ENCODE measurements around the gene KRT13. TPM values are rescaled to one million over a fixed set of nuclear protein-coding genes. Genes with fewer than 3 reads are reported as not detected.

Gene KRT13
- total and polyA plus RNA-seq, 2 donors, result 75.9 to 81.7 TPM

- H3K9me3 ChIP-seq (ENCODE audit: control insufficient read depth in 2 of 2, insufficient read depth in 1 of 2, low read length in 1 of 2), result no peaks in the 10 kb centered on the region
- H3K4me1 ChIP-seq (ENCODE audit: control insufficient read depth in 2 of 2, insufficient read depth in 2 of 2, low read length in 2 of 2), result no peaks in the 10 kb centered on the region
- DNase-seq (ENCODE audit: low read depth in 6 of 9, low spot score in 9 of 9), result no peak
- 79% methylated on average over 7 of the region's 7 CpGs for whole genome bisulfite sequencing
- H3K36me3 ChIP-seq (ENCODE audit: control insufficient read depth in 2 of 2, insufficient read depth in 2 of 2, low read length in 1 of 2), result no peaks in the 10 kb centered on the region
- no peak overlapping the region for H3K4me3 ChIP-seq (ENCODE audit: low read length in 2 of 2)
- H3K27ac ChIP-seq (ENCODE audit: low read depth in 1 of 2, low read length in 1 of 2), result no peak overlapping the region
- peaks cover 8 to 29% of the 10 kb centered on the region in 2 donors for H3K27me3 ChIP-seq (ENCODE audit: control insufficient read depth in 2 of 2, insufficient read depth in 1 of 2, low read length in 1 of 2)
Measured at GRCh38 chr17:41534899-41535546, 29.6 kb upstream of the KRT13 start.

- Histone ChIP-seq H3K4me1 (ENCODE audit: control insufficient read depth in 2 of 2, insufficient read depth in 2 of 2, low read length in 2 of 2) (no peaks in the 10 kb centered on the region), H3K27ac (ENCODE audit: low read depth in 1 of 2, low read length in 1 of 2) (no peak overlapping the region), H3K36me3 (ENCODE audit: control insufficient read depth in 2 of 2, insufficient read depth in 2 of 2, low read length in 1 of 2) (no peaks in the 10 kb centered on the region), H3K9me3 (ENCODE audit: control insufficient read depth in 2 of 2, insufficient read depth in 1 of 2, low read length in 1 of 2) (no peaks in the 10 kb centered on the region), H3K4me3 (ENCODE audit: low read length in 2 of 2) (no peak overlapping the region), H3K27me3 (ENCODE audit: control insufficient read depth in 2 of 2, insufficient read depth in 1 of 2, low read length in 1 of 2) (peaks cover 17 to 43% of the 10 kb centered on the region in 2 donors)
- 91% methylated on average over 7 of the region's 7 CpGs for WGBS
- no peak for DNase-seq (ENCODE audit: low read depth in 6 of 9, low spot score in 9 of 9)
Measured at GRCh38 chr17:41533613-41534012, 28.2 kb upstream of the KRT13 start.

GRCh38 chr17:41532947-41533570 lies 27.6 kb upstream of the KRT13 start:
- no peaks in the 10 kb centered on the region for H3K4me1 ChIP-seq (ENCODE audit: control insufficient read depth in 2 of 2, insufficient read depth in 2 of 2, low read length in 2 of 2)
- peaks cover 23 to 48% of the 10 kb centered on the region in 2 donors for H3K27me3 ChIP-seq (ENCODE audit: control insufficient read depth in 2 of 2, insufficient read depth in 1 of 2, low read length in 1 of 2)
- H3K27ac ChIP-seq (ENCODE audit: low read depth in 1 of 2, low read length in 1 of 2), result no peak overlapping the region
- 91% methylated on average over 9 of the region's 9 CpGs for WGBS
- H3K4me3 ChIP-seq (ENCODE audit: low read length in 2 of 2), result no peak overlapping the region
- no peaks in the 10 kb centered on the region for H3K9me3 ChIP-seq (ENCODE audit: control insufficient read depth in 2 of 2, insufficient read depth in 1 of 2, low read length in 1 of 2)
- H3K36me3 ChIP-seq (ENCODE audit: control insufficient read depth in 2 of 2, insufficient read depth in 2 of 2, low read length in 1 of 2), result no peaks in the 10 kb centered on the region
- DNase-seq (ENCODE audit: low read depth in 6 of 9, low spot score in 9 of 9), result no peak

GRCh38 chr17:41531993-41532392 lies 26.6 kb upstream of the KRT13 start:
- 54% methylated on average over 1 of the region's 1 CpG for WGBS
- Histone ChIP-seq H3K36me3 (ENCODE audit: control insufficient read depth in 2 of 2, insufficient read depth in 2 of 2, low read length in 1 of 2) (no peaks in the 10 kb centered on the region), H3K27ac (ENCODE audit: low read depth in 1 of 2, low read length in 1 of 2) (no peak overlapping the region)

GRCh38 chr17:41530062-41531048 lies 24.9 kb upstream of the KRT13 start:
- no peak overlapping the region for H3K27ac ChIP-seq (ENCODE audit: low read depth in 1 of 2, low read length in 1 of 2)
- H3K4me1 ChIP-seq (ENCODE audit: control insufficient read depth in 2 of 2, insufficient read depth in 2 of 2, low read length in 2 of 2), result no peaks in the 10 kb centered on the region
- 91% methylated on average over 8 of the region's 8 CpGs for WGBS
- H3K36me3 ChIP-seq (ENCODE audit: control insufficient read depth in 2 of 2, insufficient read depth in 2 of 2, low read length in 1 of 2), result no peaks in the 10 kb centered on the region
- H3K27me3 ChIP-seq (ENCODE audit: control insufficient read depth in 2 of 2, insufficient read depth in 1 of 2, low read length in 1 of 2), result peaks cover 42 to 70% of the 10 kb centered on the region in 2 donors
- H3K4me3 ChIP-seq (ENCODE audit: low read length in 2 of 2), result no peak overlapping the region
- DNase-seq (ENCODE audit: low read depth in 6 of 9, low spot score in 9 of 9), result no peak
- H3K9me3 ChIP-seq (ENCODE audit: control insufficient read depth in 2 of 2, insufficient read depth in 1 of 2, low read length in 1 of 2), result peaks cover 0 to 3% of the 10 kb centered on the region in 2 donors

More at GRCh38 chr17:41531993-41532392, 26.6 kb upstream of the KRT13 start:
- H3K4me3 ChIP-seq (ENCODE audit: low read length in 2 of 2), result no peak overlapping the region
- H3K4me1 ChIP-seq (ENCODE audit: control insufficient read depth in 2 of 2, insufficient read depth in 2 of 2, low read length in 2 of 2), result no peaks in the 10 kb centered on the region
- H3K27me3 ChIP-seq (ENCODE audit: control insufficient read depth in 2 of 2, insufficient read depth in 1 of 2, low read length in 1 of 2), result peaks cover 33 to 59% of the 10 kb centered on the region in 2 donors
- peaks cover 0 to 3% of the 10 kb centered on the region in 2 donors for H3K9me3 ChIP-seq (ENCODE audit: control insufficient read depth in 2 of 2, insufficient read depth in 1 of 2, low read length in 1 of 2)
- no peak for DNase-seq (ENCODE audit: low read depth in 6 of 9, low spot score in 9 of 9)

- Histone ChIP-seq H3K36me3 (ENCODE audit: control insufficient read depth in 2 of 2, insufficient read depth in 2 of 2, low read length in 1 of 2) (no peaks in the 10 kb centered on the region), H3K4me1 (ENCODE audit: control insufficient read depth in 2 of 2, insufficient read depth in 2 of 2, low read length in 2 of 2) (no peaks in the 10 kb centered on the region), H3K27me3 (ENCODE audit: control insufficient read depth in 2 of 2, insufficient read depth in 1 of 2, low read length in 1 of 2) (peaks cover 42 to 73% of the 10 kb centered on the region in 2 donors), H3K9me3 (ENCODE audit: control insufficient read depth in 2 of 2, insufficient read depth in 1 of 2, low read length in 1 of 2) (peaks cover 0 to 3% of the 10 kb centered on the region in 2 donors), H3K27ac (ENCODE audit: low read depth in 1 of 2, low read length in 1 of 2) (no peak overlapping the region), H3K4me3 (ENCODE audit: low read length in 2 of 2) (no peak overlapping the region)
- no peak for DNase-seq (ENCODE audit: low read depth in 6 of 9, low spot score in 9 of 9)
- WGBS, result 65% methylated on average over 5 of the region's 5 CpGs
Measured at GRCh38 chr17:41529491-41529915, 24.1 kb upstream of the KRT13 start.

- peaks cover 42 to 79% of the 10 kb centered on the region in 2 donors for H3K27me3 ChIP-seq (ENCODE audit: control insufficient read depth in 2 of 2, insufficient read depth in 1 of 2, low read length in 1 of 2)
- WGBS, result 41% methylated on average over 10 of the region's 10 CpGs
- no peaks in the 10 kb centered on the region for H3K36me3 ChIP-seq (ENCODE audit: control insufficient read depth in 2 of 2, insufficient read depth in 2 of 2, low read length in 1 of 2)
- no peak overlapping the region for H3K4me3 ChIP-seq (ENCODE audit: low read length in 2 of 2)
- no peak overlapping the region for H3K27ac ChIP-seq (ENCODE audit: low read depth in 1 of 2, low read length in 1 of 2)
- H3K9me3 ChIP-seq (ENCODE audit: control insufficient read depth in 2 of 2, insufficient read depth in 1 of 2, low read length in 1 of 2), result peaks cover 0 to 3% of the 10 kb centered on the region in 2 donors
- H3K4me1 ChIP-seq (ENCODE audit: control insufficient read depth in 2 of 2, insufficient read depth in 2 of 2, low read length in 2 of 2), result no peaks in the 10 kb centered on the region
- DNase-seq (ENCODE audit: low read depth in 6 of 9, low spot score in 9 of 9), result no peak
Measured at GRCh38 chr17:41528959-41529353, 23.5 kb upstream of the KRT13 start.

GRCh38 chr17:41527063-41528023 lies 21.9 kb upstream of the KRT13 start:
- DNase-seq (ENCODE audit: low read depth in 6 of 9, low spot score in 9 of 9), result no peak
- Histone ChIP-seq H3K9me3 (ENCODE audit: control insufficient read depth in 2 of 2, insufficient read depth in 1 of 2, low read length in 1 of 2) (peaks cover 0 to 3% of the 10 kb centered on the region in 2 donors), H3K27ac (ENCODE audit: low read depth in 1 of 2, low read length in 1 of 2) (peak overlapping the region in 1 of 2 donors; percentile 71), H3K4me1 (ENCODE audit: control insufficient read depth in 2 of 2, insufficient read depth in 2 of 2, low read length in 2 of 2) (no peaks in the 10 kb centered on the region), H3K4me3 (ENCODE audit: low read length in 2 of 2) (peak overlapping the region; percentile 35 to 40), H3K36me3 (ENCODE audit: control insufficient read depth in 2 of 2, insufficient read depth in 2 of 2, low read length in 1 of 2) (no peaks in the 10 kb centered on the region), H3K27me3 (ENCODE audit: control insufficient read depth in 2 of 2, insufficient read depth in 1 of 2, low read length in 1 of 2) (peaks cover 42 to 80% of the 10 kb centered on the region in 2 donors)
- 8% methylated on average over 62 of the region's 62 CpGs for WGBS

Data from thymus (tissue), 11 donors.